Endothelial cell of umbilical vein (primary cell): ENCODE measurements around the gene FZD10. TPM values are rescaled to one million over a fixed set of nuclear protein-coding genes. Genes with fewer than 3 reads are reported as not detected.

Experiments used
- BruUV-seq: library from RNA; stranded (reverse); fragments of 400-500 nt; replicated peaks from 2 replicates; lab custom pipeline; 2021; lab: Mats Ljungman, UMichigan
- CTCF ChIA-PET: fragments of 300-600, 350-600 bp; sonication (Branson Sonifier 250); formaldehyde crosslinking; loops from one replicate; lab custom pipeline; 2021; ENCODE audit warnings: antibody characterized with exemption, inconsistent platforms; lab: Charles Lee
- POLR2A ChIA-PET: fragments of 300-600, 350-600 bp; sonication (Branson Sonifier 250); formaldehyde crosslinking; loops from one replicate; lab custom pipeline; 2021; ENCODE audit warnings: antibody characterized with exemption, inconsistent platforms; lab: Charles Lee
- DNase-seq: peaks from one replicate; pipeline ENCODE4 v3.0.0-alpha.2; 2011; ENCODE audit warnings: low read depth, low spot score
- FAIRE-seq: peaks from 2 replicates; lab custom pipeline; 2011; peaks lifted over from hg19 to GRCh38; lab: Jason Lieb, UNC
- H2AFZ ChIP-seq: 2 replicates; pipeline ENCODE4 v1.6.0; 2012; ENCODE audit warnings: low read depth, low read length, control low read depth, inconsistent platforms
- H3K27ac ChIP-seq: 2 replicates; pipeline ENCODE4 v1.5.1; 2011; ENCODE audit warnings: low read depth, mild to moderate bottlenecking, control low read depth, low read length, moderate library complexity; ENCODE audit not compliant: insufficient read depth
- H3K27me3 ChIP-seq, 2 experiments: 2 replicates each; pipeline versions ENCODE4 v1.6.0 to v1.6.1; 2011; ENCODE audit warnings: low read length in 2 of 2, mixed read lengths in 1 of 2; ENCODE audit not compliant: control insufficient read depth in 2 of 2, insufficient read depth in 2 of 2
- H3K36me3 ChIP-seq, 2 experiments: 2 replicates in 1 of 2; 3 replicates in 1 of 2; pipeline ENCODE4 v1.5.1; 2011; ENCODE audit warnings: low read length in 2 of 2, mild to moderate bottlenecking in 1 of 2, moderate library complexity in 1 of 2; ENCODE audit not compliant: control insufficient read depth in 2 of 2, insufficient read depth in 2 of 2; ENCODE audit errors: extremely low read depth in 1 of 2
- H3K4me1 ChIP-seq: 3 replicates; pipeline ENCODE4 v1.5.1; 2011; ENCODE audit warnings: mild to moderate bottlenecking, low read length; ENCODE audit not compliant: control insufficient read depth, insufficient read depth; ENCODE audit errors: extremely low read depth
- H3K4me2 ChIP-seq: 2 replicates; pipeline ENCODE4 v1.6.1; 2011; ENCODE audit warnings: low read length, control low read depth, mixed read lengths; ENCODE audit not compliant: insufficient read depth
- H3K4me3 ChIP-seq, 3 experiments: fragments of 200-600 bp in 1 of 3; sonication (generic), shearing (Covaris generic) in 1 of 3; replicated peaks in 1 of 3; 2 replicates each; pipeline ENCODE4 v1.5.1; 2011 to 2016; ENCODE audit warnings: control low read depth in 3 of 3, low read length in 3 of 3, mild to moderate bottlenecking in 2 of 3, inconsistent platforms in 1 of 3, low read depth in 1 of 3, moderate library complexity in 1 of 3; ENCODE audit not compliant: insufficient read depth in 1 of 3
- H3K79me2 ChIP-seq: 2 replicates; pipeline ENCODE4 v1.6.0; 2012; ENCODE audit warnings: low read length, inconsistent platforms; ENCODE audit not compliant: control insufficient read depth, insufficient read depth
- H3K9ac ChIP-seq: replicated peaks from 2 replicates; pipeline ENCODE3; 2011; ENCODE audit warnings: low read length, control low read depth; ENCODE audit not compliant: insufficient read depth; ENCODE audit errors: extremely low read depth
- H3K9me1 ChIP-seq: replicated peaks from 3 replicates; pipeline ENCODE4 v1.6.0; 2011; ENCODE audit warnings: mild to moderate bottlenecking, low read length; ENCODE audit not compliant: control insufficient read depth, insufficient read depth; ENCODE audit errors: extremely low read depth
- H3K9me3 ChIP-seq: replicated peaks from 2 replicates; pipeline ENCODE4 v1.5.1; 2012; ENCODE audit warnings: low read length, inconsistent platforms; ENCODE audit not compliant: control insufficient read depth, insufficient read depth
- H4K20me1 ChIP-seq: replicated peaks from 2 replicates; pipeline ENCODE3; 2011; ENCODE audit warnings: mild to moderate bottlenecking, low read length; ENCODE audit not compliant: control insufficient read depth, insufficient read depth; ENCODE audit errors: extremely low read depth
- EZH2 ChIP-seq: IDR thresholded peaks from 2 replicates; pipeline ENCODE4 v1.6.1; 2012; ENCODE audit warnings: borderline replicate concordance, low read depth, mild to moderate bottlenecking, moderate library complexity, low read length, inconsistent platforms; ENCODE audit not compliant: severe bottlenecking
- FOS ChIP-seq: IDR thresholded peaks from 2 replicates; pipeline ENCODE4 v1.6.1; 2011; ENCODE audit warnings: mild to moderate bottlenecking, low read length, moderate library complexity, borderline replicate concordance; ENCODE audit not compliant: insufficient read depth
- GATA2 ChIP-seq: IDR thresholded peaks from 2 replicates; pipeline ENCODE4 v1.7.0; 2011; ENCODE audit warnings: low read depth, mild to moderate bottlenecking, moderate library complexity, mixed read lengths, low read length; ENCODE audit not compliant: insufficient read length, insufficient read depth
- JUN ChIP-seq: IDR thresholded peaks from 2 replicates; pipeline ENCODE4 v1.6.1; 2011; ENCODE audit warnings: borderline replicate concordance, low read depth; ENCODE audit not compliant: insufficient read length, insufficient read depth
- MYC ChIP-seq: IDR thresholded peaks from one replicate; pipeline ENCODE4 v1.6.1; 2011; ENCODE audit warnings: mild to moderate bottlenecking, low read depth, low read length
- POLR2A ChIP-seq: IDR thresholded peaks from 2 replicates; pipeline ENCODE4 v1.6.1; 2012; ENCODE audit warnings: low read depth, mild to moderate bottlenecking, control low read depth, low read length
- POLR2AphosphoS5 ChIP-seq: IDR thresholded peaks from 2 replicates; pipeline ENCODE4 v1.6.1; 2012; ENCODE audit warnings: low read depth, mild to moderate bottlenecking, control low read depth, low read length, moderate library complexity; ENCODE audit not compliant: insufficient read depth
- dilution Hi-C: fragments of 300-500 bp; cut with MboI; formaldehyde crosslinking; loops from one replicate; pipeline ENCODE4 v1.15.0; 2019; ENCODE audit warnings: low sequenced_read_pairs; ENCODE audit not compliant: extremely low pct_ligation_motif_present
- intact Hi-C: fragments of 100-400 bp; cut with micrococcal nuclease; formaldehyde crosslinking; loops from one replicate; pipeline ENCODE4 v1.10.0; 2022
- polyA plus RNA-seq, 4 experiments: library from polyadenylated mRNA; depleted of rRNA in 3 of 4; stranded (reverse) in 3 of 4; unstranded in 1 of 4; fragments of >200 nt; gene quantifications; 2 replicates each; pipeline versions ENCODE4 v1.2.1 to v1.2.3, GENCODE V29; 2011 to 2012; ENCODE audit warnings: missing spikeins in 1 of 4
- total RNA-seq: library from RNA; stranded (reverse); gene quantifications from 2 replicates; pipeline ENCODE4 v1.2.3, GENCODE V29; 2021
- TF ChIP-seq, protein P1 (sequence below): IDR thresholded peaks from 2 replicates; pipeline ENCODE4 v1.6.1; 2011; ENCODE audit not compliant: insufficient read depth, insufficient read length
- TF ChIP-seq, protein P2 (sequence below), 2 donors: IDR thresholded peaks; 1 replicate in 1 of 2; 2 replicates in 1 of 2; pipeline ENCODE4 v1.5.1; 2011; ENCODE audit warnings: low read length in 2 of 2, mild to moderate bottlenecking in 2 of 2, moderate library complexity in 2 of 2, control low read depth in 1 of 2, inconsistent platforms in 1 of 2, low read depth in 1 of 2; ENCODE audit not compliant: insufficient read depth in 1 of 2; ENCODE audit errors: extremely low read depth in 1 of 2

FZD10 gene
- total and polyA plus RNA-seq, 2 donors (not counting 3 experiments of a cell fraction or from before 2014, with no cell fraction given), result not detected

DNA sequence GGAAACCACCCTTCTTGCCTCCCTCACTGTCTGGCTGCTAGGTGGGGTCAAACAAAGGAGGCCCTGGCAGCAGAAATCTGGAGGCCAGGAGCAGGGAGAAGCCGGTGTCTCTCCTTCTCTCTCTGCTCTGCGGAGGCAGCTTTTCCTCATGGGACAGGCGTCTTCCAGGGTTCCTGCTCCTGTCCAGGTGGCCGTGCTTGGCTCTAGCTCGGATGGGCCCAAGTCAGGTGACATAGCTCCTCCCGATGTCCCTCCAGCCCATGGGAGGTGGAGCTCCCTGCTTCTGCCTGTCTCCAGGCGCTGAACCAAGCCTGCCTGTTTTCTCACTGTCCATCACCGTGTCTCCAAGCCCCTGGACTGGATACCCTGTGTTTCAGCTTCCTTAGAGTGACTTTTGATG is 30.5 kb upstream of the FZD10 start:
- ChIA-PET POLR2A (no interaction called here), CTCF (no interaction called here)
- Histone ChIP-seq H3K9me1 (no peaks in the 10 kb centered on the region), H3K9ac (no peak overlapping the region), H3K36me3 (no peaks in the 10 kb centered on the region), H3K4me2 (no peak overlapping the region), H2AFZ (no peak overlapping the region), H3K4me3 (no peak overlapping the region), H3K79me2 (no peaks in the 10 kb centered on the region), H4K20me1 (no peaks in the 10 kb centered on the region), H3K9me3 (peaks cover 12% of the 10 kb centered on the region), H3K4me1 (no peaks in the 10 kb centered on the region), H3K27me3 (no peaks in the 10 kb centered on the region), H3K27ac (no peak overlapping the region)
- intact Hi-C loops (no loop called here), dilution Hi-C loops (no loop called here)
- BruUV-seq, result no TSS peak
- DNase-seq (no peak), FAIRE-seq (no peak)
- TF ChIP-seq, protein P1, sequence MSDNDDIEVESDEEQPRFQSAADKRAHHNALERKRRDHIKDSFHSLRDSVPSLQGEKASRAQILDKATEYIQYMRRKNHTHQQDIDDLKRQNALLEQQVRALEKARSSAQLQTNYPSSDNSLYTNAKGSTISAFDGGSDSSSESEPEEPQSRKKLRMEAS, result no peak
- TF ChIP-seq, protein P2, sequence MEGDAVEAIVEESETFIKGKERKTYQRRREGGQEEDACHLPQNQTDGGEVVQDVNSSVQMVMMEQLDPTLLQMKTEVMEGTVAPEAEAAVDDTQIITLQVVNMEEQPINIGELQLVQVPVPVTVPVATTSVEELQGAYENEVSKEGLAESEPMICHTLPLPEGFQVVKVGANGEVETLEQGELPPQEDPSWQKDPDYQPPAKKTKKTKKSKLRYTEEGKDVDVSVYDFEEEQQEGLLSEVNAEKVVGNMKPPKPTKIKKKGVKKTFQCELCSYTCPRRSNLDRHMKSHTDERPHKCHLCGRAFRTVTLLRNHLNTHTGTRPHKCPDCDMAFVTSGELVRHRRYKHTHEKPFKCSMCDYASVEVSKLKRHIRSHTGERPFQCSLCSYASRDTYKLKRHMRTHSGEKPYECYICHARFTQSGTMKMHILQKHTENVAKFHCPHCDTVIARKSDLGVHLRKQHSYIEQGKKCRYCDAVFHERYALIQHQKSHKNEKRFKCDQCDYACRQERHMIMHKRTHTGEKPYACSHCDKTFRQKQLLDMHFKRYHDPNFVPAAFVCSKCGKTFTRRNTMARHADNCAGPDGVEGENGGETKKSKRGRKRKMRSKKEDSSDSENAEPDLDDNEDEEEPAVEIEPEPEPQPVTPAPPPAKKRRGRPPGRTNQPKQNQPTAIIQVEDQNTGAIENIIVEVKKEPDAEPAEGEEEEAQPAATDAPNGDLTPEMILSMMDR (IDR thresholded peaks at IDR 0.05; ENCODE audit: extremely low read depth in 1 of 2, insufficient read depth in 1 of 2, low read depth in 1 of 2, low read length in 2 of 2), result no peak
- TF ChIP-seq MYC (no peak), POLR2AphosphoS5 (no peak), POLR2A (no peak), FOS (no peak), GATA2 (no peak), JUN (no peak), EZH2 (no peak)
